A673 (cell line): ENCODE measurements around the gene TSHR. TPM values are rescaled to one million over a fixed set of nuclear protein-coding genes. Genes with fewer than 3 reads are reported as not detected.

ENCODE experiments used
- BruUV-seq: library from RNA; stranded (reverse); fragments of 400-500 nt; replicated peaks from 2 replicates; lab custom pipeline; 2021; lab: Mats Ljungman, UMichigan
- CTCF ChIA-PET: fragments of 300-600 bp; sonication (Branson Sonifier 250); formaldehyde crosslinking; loops from one replicate; lab custom pipeline; 2022; ENCODE audit warnings: antibody characterized with exemption; lab: Charles Lee
- POLR2A ChIA-PET: fragments of 300-600 bp; sonication (Branson Sonifier 250); formaldehyde crosslinking; loops from one replicate; lab custom pipeline; 2022; ENCODE audit warnings: antibody characterized with exemption; ENCODE audit not compliant: low non-redundant PET; lab: Charles Lee
- DNase-seq: peaks from one replicate; pipeline ENCODE4 v3.0.0-alpha.2; 2015; ENCODE audit warnings: low spot score
- H3K27ac ChIP-seq: fragments of 200-600 bp; sonication (generic); 2 replicates; pipeline ENCODE4 v1.5.1; 2016; ENCODE audit warnings: mixed run types, low read depth, mild to moderate bottlenecking, mixed read lengths, antibody characterized with exemption, low read length; ENCODE audit not compliant: poor library complexity, severe bottlenecking
- H3K27me3 ChIP-seq: fragments of 200-600 bp; sonication (generic); replicated peaks from 2 replicates; pipeline ENCODE4 v1.6.1; 2017; ENCODE audit warnings: mixed run types, low read depth, mild to moderate bottlenecking, mixed read lengths, antibody characterized with exemption, low read length; ENCODE audit not compliant: insufficient read depth, poor library complexity
- H3K36me3 ChIP-seq: fragments of 200-600 bp; sonication (generic); 2 replicates; pipeline ENCODE4 v1.6.1; 2016; ENCODE audit warnings: mixed run types, mild to moderate bottlenecking, mixed read lengths, antibody characterized with exemption, low read length; ENCODE audit not compliant: insufficient read depth, poor library complexity, severe bottlenecking
- H3K4me1 ChIP-seq: fragments of 200-600 bp; sonication (generic); 2 replicates; pipeline ENCODE4 v1.6.1; 2017; ENCODE audit warnings: mixed run types, mild to moderate bottlenecking, mixed read lengths, antibody characterized with exemption, low read length; ENCODE audit not compliant: insufficient read depth, poor library complexity, severe bottlenecking
- H3K4me3 ChIP-seq: fragments of 200-600 bp; sonication (generic); 2 replicates; pipeline ENCODE4 v1.5.1; 2016; ENCODE audit warnings: low read depth, mixed run types, mild to moderate bottlenecking, mixed read lengths, low read length; ENCODE audit not compliant: poor library complexity, severe bottlenecking
- H3K9me3 ChIP-seq: fragments of 200-600 bp; sonication (generic); 2 replicates; pipeline ENCODE4 v1.6.1; 2016; ENCODE audit warnings: mixed run types, low read depth, mild to moderate bottlenecking, mixed read lengths, antibody characterized with exemption, low read length; ENCODE audit not compliant: poor library complexity, severe bottlenecking
- CTCF ChIP-seq: fragments of 300-800, 200-600 bp; sonication (generic); conservative IDR thresholded peaks from 2 replicates; pipeline ENCODE4 v1.5.1; 2017; ENCODE audit warnings: low read depth, mild to moderate bottlenecking, antibody characterized with exemption, low read length, moderate library complexity, mixed read lengths
- EZH2 ChIP-seq: fragments of 200-600 bp; sonication (generic); IDR thresholded peaks from 2 replicates; pipeline ENCODE4 v1.6.1; 2017; ENCODE audit warnings: borderline replicate concordance, low read depth, mild to moderate bottlenecking, mixed read lengths, antibody characterized with exemption, low read length; ENCODE audit not compliant: poor library complexity, severe bottlenecking
- intact Hi-C: fragments of 100-400 bp; cut with micrococcal nuclease; formaldehyde crosslinking; loops from one replicate; pipeline ENCODE4 v1.10.0; 2022; ENCODE audit not compliant: unreplicated experiment
- total RNA-seq: library from RNA; stranded (reverse); gene quantifications from 2 replicates; pipeline ENCODE4 v1.2.3, GENCODE V29; 2021

The TSHR gene
- total RNA-seq, 1 experiment from 2014 or later: not detected

GRCh38 chr14:80926397-80927082 is 28.9 kb upstream of the TSHR start:
- POLR2A ChIA-PET: no interaction called here
- H3K27ac ChIP-seq: no peak overlapping the region
- H3K9me3 ChIP-seq: no peaks in the 10 kb centered on the region
- H3K4me1 ChIP-seq: peaks cover 3% of the 10 kb centered on the region
- H3K27me3 ChIP-seq: no peaks in the 10 kb centered on the region
- no peaks in the 10 kb centered on the region for H3K36me3 ChIP-seq
- DNase-seq: no peak
- CTCF ChIA-PET: no interaction called here
- no peak for TF ChIP-seq EZH2
- TF ChIP-seq CTCF: no peak
- H3K4me3 ChIP-seq: no peak overlapping the region
- intact Hi-C loops: no loop called here
- no TSS peak for BruUV-seq

- no peak for TF ChIP-seq EZH2
- peak; percentile 29; the same call in 1 of the 2 replicates for TF ChIP-seq CTCF
- intact Hi-C loops: no loop called here
- H3K4me1 ChIP-seq: peaks cover 4% of the 10 kb centered on the region
- ChIA-PET CTCF (no interaction called here), POLR2A (interaction anchor here (0.6 kb wide), 1 partner anchor 30 kb away, joined by 7 read pairs; no protein-coding TSS in a partner anchor)
- H3K4me3 ChIP-seq: no peak overlapping the region
- H3K36me3 ChIP-seq: no peaks in the 10 kb centered on the region
- H3K9me3 ChIP-seq: no peaks in the 10 kb centered on the region
- DNase-seq: no peak
- H3K27me3 ChIP-seq: no peaks in the 10 kb centered on the region
- no TSS peak for BruUV-seq
- H3K27ac ChIP-seq: no peak overlapping the region
These were observed 28.1 kb upstream of the TSHR start for GRCh38 chr14:80927083-80927989.

- POLR2A ChIA-PET: no interaction called here
- CTCF ChIA-PET: no interaction called here
- Histone ChIP-seq H3K27me3 (no peaks in the 10 kb centered on the region), H3K9me3 (no peaks in the 10 kb centered on the region), H3K36me3 (no peaks in the 10 kb centered on the region), H3K4me3 (no peak overlapping the region), H3K27ac (no peak overlapping the region), H3K4me1 (peaks cover 21% of the 10 kb centered on the region)
- no peak for TF ChIP-seq EZH2
- TF ChIP-seq CTCF: no peak
- BruUV-seq: no TSS peak
- intact Hi-C loops: no loop called here
- DNase-seq: no peak
These were observed 25.3 kb upstream of the TSHR start for GRCh38 chr14:80930095-80930494.
